ENCODE results near the gene MAPRE3. TPM values are rescaled to one million over a fixed set of nuclear protein-coding genes. Genes with fewer than 3 reads are reported as not detected.

The MAPRE3 gene
- total and polyA plus RNA-seq, 9 of the 15 experiments (the other 6 are each of a cell fraction or from before 2014, with no cell fraction given): 0.70 to 43.2 (median 12.6) TPM

DNA sequence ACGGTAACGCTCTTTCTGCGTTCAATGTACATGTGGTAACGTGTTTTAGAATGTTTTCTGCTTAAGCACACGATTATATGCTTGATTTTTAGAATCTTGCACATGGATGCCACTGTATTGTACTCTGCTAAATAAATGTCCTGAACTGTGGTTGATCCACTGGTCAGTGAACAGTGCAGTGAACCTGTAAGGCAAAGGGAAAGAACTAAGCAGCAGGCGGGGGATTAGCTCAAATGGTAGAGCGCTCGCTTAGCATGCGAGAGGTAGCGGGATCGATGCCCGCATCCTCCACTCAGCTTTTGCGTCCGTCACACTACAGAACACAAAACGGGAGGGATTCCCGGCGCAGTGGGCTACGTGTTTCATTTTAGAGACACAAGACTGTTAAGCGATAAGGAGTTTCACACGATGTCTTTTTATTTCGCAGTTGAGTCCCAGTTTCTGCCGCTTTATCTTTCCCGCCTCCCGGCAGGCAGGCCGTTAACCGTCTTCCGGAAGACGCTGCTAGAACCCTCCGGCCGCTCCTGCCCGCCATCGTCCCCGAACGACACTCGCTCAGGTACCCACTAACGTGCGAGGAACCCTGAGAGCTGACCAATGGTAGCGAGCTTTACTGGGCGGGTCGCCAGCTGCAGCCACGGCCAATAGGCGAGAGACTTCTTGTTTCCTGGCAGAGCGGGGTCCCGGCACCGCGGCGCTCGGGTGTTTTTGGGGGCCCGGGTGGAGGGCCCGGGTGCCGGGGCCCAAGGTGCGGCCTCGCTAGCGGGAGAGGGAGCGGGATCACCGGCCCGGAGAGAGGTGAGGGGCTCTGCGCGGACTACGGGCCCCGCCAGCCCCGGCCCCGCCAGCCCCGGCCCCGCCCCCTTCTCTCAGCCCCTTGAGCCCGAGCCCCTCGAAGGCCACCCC, 80.8 kb downstream of the MAPRE3 start, which contains the start of gene AGBL5 (continued):
- TF ChIP-seq, protein P1, sequence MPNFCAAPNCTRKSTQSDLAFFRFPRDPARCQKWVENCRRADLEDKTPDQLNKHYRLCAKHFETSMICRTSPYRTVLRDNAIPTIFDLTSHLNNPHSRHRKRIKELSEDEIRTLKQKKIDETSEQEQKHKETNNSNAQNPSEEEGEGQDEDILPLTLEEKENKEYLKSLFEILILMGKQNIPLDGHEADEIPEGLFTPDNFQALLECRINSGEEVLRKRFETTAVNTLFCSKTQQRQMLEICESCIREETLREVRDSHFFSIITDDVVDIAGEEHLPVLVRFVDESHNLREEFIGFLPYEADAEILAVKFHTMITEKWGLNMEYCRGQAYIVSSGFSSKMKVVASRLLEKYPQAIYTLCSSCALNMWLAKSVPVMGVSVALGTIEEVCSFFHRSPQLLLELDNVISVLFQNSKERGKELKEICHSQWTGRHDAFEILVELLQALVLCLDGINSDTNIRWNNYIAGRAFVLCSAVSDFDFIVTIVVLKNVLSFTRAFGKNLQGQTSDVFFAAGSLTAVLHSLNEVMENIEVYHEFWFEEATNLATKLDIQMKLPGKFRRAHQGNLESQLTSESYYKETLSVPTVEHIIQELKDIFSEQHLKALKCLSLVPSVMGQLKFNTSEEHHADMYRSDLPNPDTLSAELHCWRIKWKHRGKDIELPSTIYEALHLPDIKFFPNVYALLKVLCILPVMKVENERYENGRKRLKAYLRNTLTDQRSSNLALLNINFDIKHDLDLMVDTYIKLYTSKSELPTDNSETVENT (CRISPR knock-in tag; IDR thresholded peaks at IDR 0.05): no peak
- TF ChIP-seq ZNF696 (CRISPR knock-in tag; conservative IDR thresholded peaks at IDR 0.05) (no peak), KHSRP (IDR thresholded peaks at IDR 0.05) (peak; percentile 69), FOXJ3 (CRISPR knock-in tag; IDR thresholded peaks at IDR 0.05) (no peak), U2AF2 (optimal IDR thresholded peaks at IDR 0.05; ENCODE audit: low read depth, low read length) (no peak), ZNF274 (IDR thresholded peaks at IDR 0.05; ENCODE audit: borderline replicate concordance, low read depth, low read length) (no peak), SMARCE1 (IDR thresholded peaks at IDR 0.05) (no peak), ZFP1 (CRISPR knock-in tag; IDR thresholded peaks at IDR 0.05) (no peak), SIRT6 (IDR thresholded peaks at IDR 0.05; ENCODE audit: low read depth, low read length) (no peak), FUS (optimal IDR thresholded peaks at IDR 0.05; ENCODE audit: low read depth, low read length) (no peak), HCFC1 (IDR thresholded peaks at IDR 0.05; ENCODE audit: low read depth, low read length) (peak; percentile 59)
- TF ChIP-seq, protein P2, sequence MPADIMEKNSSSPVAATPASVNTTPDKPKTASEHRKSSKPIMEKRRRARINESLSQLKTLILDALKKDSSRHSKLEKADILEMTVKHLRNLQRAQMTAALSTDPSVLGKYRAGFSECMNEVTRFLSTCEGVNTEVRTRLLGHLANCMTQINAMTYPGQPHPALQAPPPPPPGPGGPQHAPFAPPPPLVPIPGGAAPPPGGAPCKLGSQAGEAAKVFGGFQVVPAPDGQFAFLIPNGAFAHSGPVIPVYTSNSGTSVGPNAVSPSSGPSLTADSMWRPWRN (IDR thresholded peaks at IDR 0.05; ENCODE audit: low read depth): no peak
- TF ChIP-seq, protein P3, sequence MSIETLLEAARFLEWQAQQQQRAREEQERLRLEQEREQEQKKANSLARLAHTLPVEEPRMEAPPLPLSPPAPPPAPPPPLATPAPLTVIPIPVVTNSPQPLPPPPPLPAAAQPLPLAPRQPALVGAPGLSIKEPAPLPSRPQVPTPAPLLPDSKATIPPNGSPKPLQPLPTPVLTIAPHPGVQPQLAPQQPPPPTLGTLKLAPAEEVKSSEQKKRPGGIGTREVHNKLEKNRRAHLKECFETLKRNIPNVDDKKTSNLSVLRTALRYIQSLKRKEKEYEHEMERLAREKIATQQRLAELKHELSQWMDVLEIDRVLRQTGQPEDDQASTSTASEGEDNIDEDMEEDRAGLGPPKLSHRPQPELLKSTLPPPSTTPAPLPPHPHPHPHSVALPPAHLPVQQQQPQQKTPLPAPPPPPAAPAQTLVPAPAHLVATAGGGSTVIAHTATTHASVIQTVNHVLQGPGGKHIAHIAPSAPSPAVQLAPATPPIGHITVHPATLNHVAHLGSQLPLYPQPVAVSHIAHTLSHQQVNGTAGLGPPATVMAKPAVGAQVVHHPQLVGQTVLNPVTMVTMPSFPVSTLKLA (conservative IDR thresholded peaks at IDR 0.05): peak in 1 of 2 experiments; percentile 51; a peak in 1 of 4 replicates

Measured in K562 (cell line).